ENCODE results near the gene CTDP1.

CTDP1 gene

DNA sequence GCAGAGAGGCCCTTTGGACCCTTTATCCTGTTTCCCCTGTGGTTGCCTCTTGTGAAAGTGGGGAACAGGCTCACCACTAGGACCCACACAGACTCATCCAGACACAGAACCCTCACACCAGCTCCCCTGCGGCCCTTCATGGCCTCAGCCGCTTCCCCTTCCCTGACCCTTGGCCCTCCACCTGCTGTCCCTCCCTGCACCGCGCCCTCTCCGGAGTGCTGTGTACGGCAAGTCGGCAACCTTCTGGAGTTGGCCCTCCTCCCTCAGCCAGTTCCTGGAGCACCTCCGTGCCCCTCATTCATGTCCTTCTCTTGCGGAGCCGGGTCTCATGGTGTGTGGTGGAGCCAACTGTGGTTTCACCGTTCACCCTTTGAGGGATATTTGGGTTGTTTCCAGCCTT lies 44.0 kb downstream of the CTDP1 start:
- H3K27me3 ChIP-seq = no peaks in the 10 kb centered on the region
- H3K36me3 ChIP-seq = peaks cover 78% of the 10 kb centered on the region
- no peaks in the 10 kb centered on the region for H3K9me3 ChIP-seq
- no peak overlapping the region for H3K4me3 ChIP-seq (ENCODE audit: low read depth in 1 of 2, low read length in 1 of 2)
- H3K4me1 ChIP-seq (ENCODE audit: control insufficient read depth in 1 of 2, insufficient read depth in 1 of 2, low read depth in 1 of 2, low read length in 1 of 2) = no peaks in the 10 kb centered on the region
- no peak overlapping the region for H3K27ac ChIP-seq
- TF ChIP-seq, protein P1, sequence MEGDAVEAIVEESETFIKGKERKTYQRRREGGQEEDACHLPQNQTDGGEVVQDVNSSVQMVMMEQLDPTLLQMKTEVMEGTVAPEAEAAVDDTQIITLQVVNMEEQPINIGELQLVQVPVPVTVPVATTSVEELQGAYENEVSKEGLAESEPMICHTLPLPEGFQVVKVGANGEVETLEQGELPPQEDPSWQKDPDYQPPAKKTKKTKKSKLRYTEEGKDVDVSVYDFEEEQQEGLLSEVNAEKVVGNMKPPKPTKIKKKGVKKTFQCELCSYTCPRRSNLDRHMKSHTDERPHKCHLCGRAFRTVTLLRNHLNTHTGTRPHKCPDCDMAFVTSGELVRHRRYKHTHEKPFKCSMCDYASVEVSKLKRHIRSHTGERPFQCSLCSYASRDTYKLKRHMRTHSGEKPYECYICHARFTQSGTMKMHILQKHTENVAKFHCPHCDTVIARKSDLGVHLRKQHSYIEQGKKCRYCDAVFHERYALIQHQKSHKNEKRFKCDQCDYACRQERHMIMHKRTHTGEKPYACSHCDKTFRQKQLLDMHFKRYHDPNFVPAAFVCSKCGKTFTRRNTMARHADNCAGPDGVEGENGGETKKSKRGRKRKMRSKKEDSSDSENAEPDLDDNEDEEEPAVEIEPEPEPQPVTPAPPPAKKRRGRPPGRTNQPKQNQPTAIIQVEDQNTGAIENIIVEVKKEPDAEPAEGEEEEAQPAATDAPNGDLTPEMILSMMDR (IDR thresholded peaks at IDR 0.05) = no peak

DNA sequence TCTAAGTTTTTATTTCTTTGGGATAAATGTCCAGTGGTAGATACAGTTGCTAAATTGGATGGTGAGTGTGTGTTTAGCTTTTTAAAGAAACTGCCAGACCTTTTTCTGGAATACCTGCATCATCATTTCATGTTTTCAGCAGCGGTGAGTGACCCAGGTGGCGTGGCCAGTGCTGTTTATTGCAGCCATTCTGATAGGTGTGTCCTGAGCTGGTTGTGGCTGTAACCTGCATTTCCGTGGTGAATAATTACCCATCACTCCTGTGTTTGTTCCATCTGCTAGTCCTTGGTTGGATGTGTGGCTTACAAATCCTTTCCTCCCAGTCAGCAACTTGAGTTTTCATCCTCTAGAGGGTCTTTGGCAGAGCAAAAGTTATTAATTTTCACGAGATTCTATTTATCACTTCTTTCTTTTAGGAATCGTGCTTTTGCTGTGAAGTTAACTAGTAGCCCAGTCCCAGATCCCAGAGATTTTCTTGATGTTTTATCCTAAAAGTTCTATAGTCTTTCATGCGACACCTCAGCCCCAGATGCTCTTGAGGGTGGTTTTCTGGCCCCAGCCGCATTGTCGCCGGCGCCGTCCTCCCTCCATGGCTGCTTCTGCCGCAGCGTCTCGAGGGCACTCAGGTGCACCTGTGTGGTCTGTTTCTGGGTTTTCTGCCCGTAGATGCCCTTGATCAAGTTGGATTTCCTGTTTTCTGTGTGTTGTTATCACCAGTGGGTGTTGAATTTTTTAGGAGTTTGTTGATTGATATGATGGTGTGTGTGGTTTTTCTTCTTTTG lies 44.9 kb downstream of the CTDP1 start:
- H3K27me3 ChIP-seq = no peaks in the 10 kb centered on the region
- H3K36me3 ChIP-seq = peaks cover 78% of the 10 kb centered on the region
- no peaks in the 10 kb centered on the region for H3K9me3 ChIP-seq
- no peaks in the 10 kb centered on the region for H3K4me1 ChIP-seq (ENCODE audit: control insufficient read depth in 1 of 2, insufficient read depth in 1 of 2, low read depth in 1 of 2, low read length in 1 of 2)
- H3K27ac ChIP-seq = no peak overlapping the region
- no peak overlapping the region for H3K4me3 ChIP-seq (ENCODE audit: low read depth in 1 of 2, low read length in 1 of 2)
- TF ChIP-seq, protein P1 (IDR thresholded peaks at IDR 0.05) = no peak

DNA sequence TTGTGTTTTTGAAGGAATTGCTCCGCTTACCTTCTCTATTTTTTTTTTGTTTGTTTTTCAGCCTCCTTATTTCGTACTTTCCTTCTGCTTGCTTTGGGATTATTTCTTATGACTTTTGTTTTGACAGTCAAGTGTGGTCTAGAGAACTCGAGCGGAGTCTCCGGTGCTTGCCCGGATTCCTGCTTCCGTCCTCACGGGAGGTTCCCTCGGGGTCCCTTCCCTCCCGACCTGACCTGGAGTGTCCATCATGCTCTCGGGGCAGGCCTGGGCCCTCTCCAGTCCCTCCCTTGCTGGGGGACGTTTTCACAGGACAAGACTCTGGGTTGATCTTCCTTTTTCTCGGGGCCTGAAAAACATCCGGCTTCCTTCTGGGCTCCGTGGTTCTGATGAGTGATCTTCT lies 45.9 kb downstream of the CTDP1 start:
- Histone ChIP-seq H3K4me3 (ENCODE audit: low read depth in 1 of 2, low read length in 1 of 2) (no peak overlapping the region), H3K9me3 (peaks cover 1% of the 10 kb centered on the region), H3K36me3 (peaks cover 78% of the 10 kb centered on the region), H3K27ac (no peak overlapping the region), H3K27me3 (no peaks in the 10 kb centered on the region), H3K4me1 (ENCODE audit: control insufficient read depth in 1 of 2, insufficient read depth in 1 of 2, low read depth in 1 of 2, low read length in 1 of 2) (no peaks in the 10 kb centered on the region)
- TF ChIP-seq, protein P1 (IDR thresholded peaks at IDR 0.05) = no peak

DNA sequence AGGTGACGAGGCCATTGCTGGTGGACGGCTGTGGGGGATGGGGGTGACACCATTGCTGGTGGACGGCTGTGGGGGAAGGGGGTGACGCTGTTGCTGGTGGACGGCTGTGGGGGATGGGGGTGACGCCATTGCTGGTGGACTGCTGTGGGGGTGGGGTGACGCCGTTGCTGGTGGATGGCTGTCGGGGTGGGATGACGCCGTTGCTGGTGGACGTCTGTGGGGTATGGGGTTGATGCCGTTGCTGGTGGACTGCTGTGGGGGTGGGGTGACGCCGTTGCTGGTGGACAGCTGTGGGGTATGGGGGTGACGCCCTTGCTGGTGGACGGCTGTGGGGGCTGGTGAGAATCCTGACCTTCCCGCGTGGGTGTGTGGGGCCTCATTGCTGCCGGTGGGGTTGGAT lies 47.1 kb downstream of the CTDP1 start:
- H3K36me3 ChIP-seq = peaks cover 80% of the 10 kb centered on the region
- peaks cover 13% of the 10 kb centered on the region for H3K9me3 ChIP-seq
- TF ChIP-seq, protein P1 (IDR thresholded peaks at IDR 0.05) = no peak

DNA sequence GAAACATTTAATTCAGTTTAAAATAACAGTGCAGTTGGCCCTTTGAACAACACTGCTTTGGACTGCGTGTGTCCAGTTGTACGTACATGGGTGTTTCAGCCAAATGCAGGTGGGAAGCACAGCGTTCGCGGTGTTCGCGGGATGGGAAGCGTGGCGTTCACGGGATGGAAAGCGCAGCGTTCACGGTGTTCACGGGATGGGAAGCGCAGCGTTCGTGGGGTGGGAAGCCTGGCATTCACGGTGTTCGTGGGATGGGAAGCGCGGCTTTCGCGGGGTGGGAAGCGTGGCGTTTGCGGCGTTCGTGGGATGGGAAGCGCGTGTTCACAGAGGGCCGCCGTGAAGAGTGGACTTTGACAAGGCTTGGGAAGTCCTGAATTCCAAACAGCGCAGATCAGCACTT lies 47.6 kb downstream of the CTDP1 start:
- no peaks in the 10 kb centered on the region for H3K4me1 ChIP-seq (ENCODE audit: control insufficient read depth in 1 of 2, insufficient read depth in 1 of 2, low read depth in 1 of 2, low read length in 1 of 2)
- H3K27ac ChIP-seq = no peak overlapping the region
- no peak overlapping the region for H3K4me3 ChIP-seq (ENCODE audit: low read depth in 1 of 2, low read length in 1 of 2)
- peaks cover 17% of the 10 kb centered on the region for H3K9me3 ChIP-seq
- no peaks in the 10 kb centered on the region for H3K27me3 ChIP-seq
- H3K36me3 ChIP-seq = peaks cover 77% of the 10 kb centered on the region
- TF ChIP-seq, protein P1 (IDR thresholded peaks at IDR 0.05) = no peak

More for the DNA sequence above, 47.1 kb downstream of the CTDP1 start:
- Histone ChIP-seq H3K4me3 (ENCODE audit: low read depth in 1 of 2, low read length in 1 of 2) (no peak overlapping the region), H3K27me3 (no peaks in the 10 kb centered on the region), H3K4me1 (ENCODE audit: control insufficient read depth in 1 of 2, insufficient read depth in 1 of 2, low read depth in 1 of 2, low read length in 1 of 2) (no peaks in the 10 kb centered on the region), H3K27ac (no peak overlapping the region)

Data from neutrophil (primary cell).